ENCODE data around the gene TMEM38A.
"Not testable (repeated sequence)": the region's sequence is repeated elsewhere in the genome, so short reads cannot be mapped to it uniquely, and the experiment has no call there.

Gene TMEM38A

GRCh38 chr19:16637535-16637934 is 23.4 kb upstream of the TMEM38A start:
- DNase-seq (ENCODE audit: low read depth), result no peak

GRCh38 chr19:16638666-16639065 is 22.3 kb upstream of the TMEM38A start:
- DNase-seq (ENCODE audit: low read depth), result no peak

GRCh38 chr19:16640951-16641350 is 20.0 kb upstream of the TMEM38A start:
- DNase-seq (ENCODE audit: low read depth), result no peak

- DNase-seq (ENCODE audit: low read depth), result no peak
These were observed 19.2 kb upstream of the TMEM38A start for GRCh38 chr19:16641695-16642094.

- no peak for DNase-seq (ENCODE audit: low read depth)
These were observed 15.8 kb upstream of the TMEM38A start for GRCh38 chr19:16645140-16645539.

GRCh38 chr19:16649734-16650133 is 11.2 kb upstream of the TMEM38A start:
- DNase-seq (ENCODE audit: low read depth), result no peak

- no peak for DNase-seq (ENCODE audit: low read depth)
These were observed 10.1 kb upstream of the TMEM38A start for GRCh38 chr19:16650821-16651220.

GRCh38 chr19:16651421-16652188 is 9.3 kb upstream of the TMEM38A start:
- not testable (repeated sequence) for DNase-seq (ENCODE audit: low read depth)

- no peak for DNase-seq (ENCODE audit: low read depth)
These were observed 8.1 kb upstream of the TMEM38A start for GRCh38 chr19:16652854-16653253.

- DNase-seq (ENCODE audit: low read depth), result no peak
These were observed 6.8 kb upstream of the TMEM38A start for GRCh38 chr19:16654140-16654539.

- no peak for DNase-seq (ENCODE audit: low read depth)
These were observed 6.3 kb upstream of the TMEM38A start for GRCh38 chr19:16654627-16655026.

- DNase-seq (ENCODE audit: low read depth), result no peak
These were observed 5.2 kb upstream of the TMEM38A start for GRCh38 chr19:16655727-16656126.

- no peak for DNase-seq (ENCODE audit: low read depth)
These were observed 3.6 kb upstream of the TMEM38A start for GRCh38 chr19:16657384-16657783.

GRCh38 chr19:16659464-16659831 is 1.5 kb upstream of the TMEM38A start:
- peak; percentile 0 for DNase-seq (ENCODE audit: low read depth)

GRCh38 chr19:16659832-16660708 is 869 bp upstream of the TMEM38A start, which contains the start of gene SMIM7:
TSS of gene SMIM7 (minus strand) at chr19:16660144. CDS start at chr19:16660110, 34 bp downstream.
- peak; percentile 98 for DNase-seq (ENCODE audit: low read depth)

GRCh38 chr19:16661480-16662034 is 618 bp downstream of the TMEM38A start:
- peak; percentile 1 for DNase-seq (ENCODE audit: low read depth)

GRCh38 chr19:16668176-16668575 is 7.2 kb downstream of the TMEM38A start:
- DNase-seq (ENCODE audit: low read depth), result no peak

GRCh38 chr19:16668702-16669101 is 7.8 kb downstream of the TMEM38A start:
- DNase-seq (ENCODE audit: low read depth), result not testable (repeated sequence)

- DNase-seq (ENCODE audit: low read depth), result no peak
These were observed 9.4 kb downstream of the TMEM38A start for GRCh38 chr19:16670291-16670690.

GRCh38 chr19:16671652-16672274 is 10.8 kb downstream of the TMEM38A start:
- no peak for DNase-seq (ENCODE audit: low read depth)

- no peak for DNase-seq (ENCODE audit: low read depth)
These were observed 12.3 kb downstream of the TMEM38A start for GRCh38 chr19:16673231-16673630.

- DNase-seq (ENCODE audit: low read depth), result not testable (repeated sequence)
These were observed 12.9 kb downstream of the TMEM38A start for GRCh38 chr19:16673839-16674238.

All from T follicular helper cell (primary cell).